ENCODE data around the gene CACNA2D4.

CACNA2D4 gene

DNA sequence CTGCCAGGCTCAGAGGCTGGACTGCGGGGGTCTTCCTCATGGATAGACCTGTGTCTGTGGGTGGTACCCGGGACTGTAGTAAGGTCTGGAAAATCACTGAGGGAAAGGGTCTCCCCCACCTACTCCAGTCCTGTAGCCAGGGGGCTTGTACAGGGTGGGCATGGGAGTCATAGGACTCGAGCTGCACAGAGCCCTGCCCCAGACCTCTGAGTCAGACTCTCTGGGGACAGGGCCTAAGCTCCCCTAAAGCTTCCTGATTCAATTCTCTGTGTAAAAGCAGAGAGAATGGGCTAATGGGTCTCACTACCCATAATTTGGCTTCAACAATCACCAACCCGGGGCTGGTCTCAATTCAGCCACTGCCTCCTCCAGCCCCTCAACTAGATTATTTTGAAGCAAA, 71.0 kb downstream of the CACNA2D4 start:
- H3K4me3 ChIP-seq (ENCODE audit: low read length): no peak overlapping the region
- TF ChIP-seq ZNF274 (IDR thresholded peaks at IDR 0.05; ENCODE audit: low read depth, low read length): no peak

GRCh38 chr12:1846421-1847405, 71.7 kb downstream of the CACNA2D4 start:
- no peak for TF ChIP-seq ZNF274 (IDR thresholded peaks at IDR 0.05; ENCODE audit: low read depth, low read length)
- no peak overlapping the region for H3K4me3 ChIP-seq (ENCODE audit: low read length)

DNA sequence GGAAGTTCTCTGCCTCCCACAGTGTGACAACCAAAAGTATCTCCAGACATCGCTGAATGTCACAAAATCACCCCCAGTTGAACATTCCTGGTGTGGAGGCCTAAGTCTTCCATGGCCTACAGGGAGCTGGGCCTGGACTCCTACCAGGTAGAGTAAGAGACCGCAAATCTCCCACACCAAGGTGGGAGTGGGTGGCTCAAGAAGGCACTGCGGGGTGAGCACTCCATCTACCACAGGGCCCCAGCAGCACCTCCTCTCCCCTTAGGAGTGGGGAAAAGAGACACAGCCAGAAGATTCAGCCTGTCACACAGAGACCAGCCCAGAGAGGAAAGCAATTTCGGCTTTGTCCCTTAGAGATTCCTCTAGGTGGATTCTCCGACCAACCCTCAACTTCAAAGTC, 72.6 kb downstream of the CACNA2D4 start:
- no peak for TF ChIP-seq ZNF274 (IDR thresholded peaks at IDR 0.05; ENCODE audit: low read depth, low read length)
- H3K4me3 ChIP-seq (ENCODE audit: low read length): no peak overlapping the region

- H3K4me3 ChIP-seq (ENCODE audit: low read length): no peak overlapping the region
- TF ChIP-seq ZNF274 (IDR thresholded peaks at IDR 0.05; ENCODE audit: low read depth, low read length): no peak
Measured at GRCh38 chr12:1845427-1845826, 73.0 kb downstream of the CACNA2D4 start.

- TF ChIP-seq ZNF274 (IDR thresholded peaks at IDR 0.05; ENCODE audit: low read depth, low read length): no peak
- H3K4me3 ChIP-seq (ENCODE audit: low read length): no peak overlapping the region
Measured at GRCh38 chr12:1844661-1845409, 73.6 kb downstream of the CACNA2D4 start.

GRCh38 chr12:1844223-1844622, 74.2 kb downstream of the CACNA2D4 start:
- H3K4me3 ChIP-seq (ENCODE audit: low read length): no peak overlapping the region
- TF ChIP-seq ZNF274 (IDR thresholded peaks at IDR 0.05; ENCODE audit: low read depth, low read length): no peak

GRCh38 chr12:1843641-1844005, 74.8 kb downstream of the CACNA2D4 start:
- no peak for TF ChIP-seq ZNF274 (IDR thresholded peaks at IDR 0.05; ENCODE audit: low read depth, low read length)
- no peak overlapping the region for H3K4me3 ChIP-seq (ENCODE audit: low read length)

DNA sequence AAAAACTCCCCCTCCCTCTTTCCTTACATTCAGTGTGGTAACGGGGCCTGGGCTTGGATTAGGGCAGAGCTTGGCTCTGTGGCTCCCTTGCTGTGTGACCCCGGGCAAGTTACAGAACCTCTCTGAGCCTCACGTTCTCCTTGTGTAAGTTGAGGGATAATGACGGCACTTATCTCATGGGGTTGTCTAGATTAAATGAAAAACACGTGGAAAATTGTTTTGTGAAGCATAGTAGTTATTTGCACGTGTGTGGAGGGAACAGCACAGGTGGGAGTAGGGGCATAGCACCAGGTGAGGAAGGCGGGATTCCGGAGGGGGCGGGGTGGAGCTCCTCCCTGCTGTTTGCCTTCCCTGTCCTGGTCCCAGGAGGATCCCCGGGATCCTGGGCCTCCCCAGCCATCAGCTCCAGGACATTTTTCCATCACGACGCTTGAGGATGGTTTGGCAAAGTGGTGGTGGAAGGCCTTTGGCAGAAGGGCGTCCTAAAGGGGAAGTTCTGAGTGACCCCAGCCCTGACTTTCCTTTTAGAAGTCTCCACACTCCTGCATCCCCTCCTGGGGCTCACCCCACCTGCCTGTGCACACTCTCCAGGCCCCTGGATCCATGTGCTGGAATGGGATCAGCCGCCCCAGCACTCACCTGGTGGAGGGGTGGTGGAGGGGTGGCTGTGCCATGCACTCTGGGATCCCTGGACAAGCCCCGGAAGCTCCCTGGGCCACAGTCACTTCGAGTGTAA, 75.4 kb downstream of the CACNA2D4 start:
- TF ChIP-seq ZNF274 (IDR thresholded peaks at IDR 0.05; ENCODE audit: low read depth, low read length): no peak
- no peak overlapping the region for H3K4me3 ChIP-seq (ENCODE audit: low read length)

DNA sequence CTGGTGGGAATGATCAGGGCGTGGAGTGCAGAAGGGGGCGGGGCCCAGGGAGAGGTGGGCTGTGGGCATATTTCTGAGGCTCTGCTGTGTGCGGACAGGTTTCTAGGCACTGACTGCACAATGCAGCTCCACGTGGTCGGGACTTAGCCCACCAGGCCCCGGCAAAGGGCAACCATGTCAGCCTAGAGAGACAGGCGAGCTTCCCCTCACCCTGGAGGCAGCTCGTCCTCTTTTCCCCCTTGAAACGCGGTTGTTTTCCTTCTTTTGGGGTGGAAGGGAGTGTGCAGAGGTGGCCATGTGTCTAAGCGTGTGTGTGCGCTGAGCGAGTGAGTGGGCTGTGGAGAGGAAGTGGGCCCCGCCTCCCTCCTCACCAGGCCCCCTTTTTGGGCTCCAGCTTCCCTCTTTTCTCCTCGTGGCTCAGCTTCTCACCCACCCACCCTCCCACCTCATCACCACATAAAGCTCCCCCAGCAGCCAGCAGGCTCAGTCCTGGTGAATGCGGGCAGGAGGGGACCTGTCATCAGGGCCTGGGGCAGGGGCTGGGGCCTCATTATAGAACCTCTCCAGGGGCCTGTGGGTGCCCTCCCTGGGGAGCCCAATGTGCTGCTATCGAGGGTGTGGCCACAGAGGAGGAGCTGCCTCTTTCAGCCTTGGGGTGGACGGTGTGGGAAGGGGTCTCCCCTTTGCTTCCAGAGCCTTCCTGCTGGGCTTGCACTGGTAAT, 76.1 kb downstream of the CACNA2D4 start:
- no peak overlapping the region for H3K4me3 ChIP-seq (ENCODE audit: low read length)
- TF ChIP-seq ZNF274 (IDR thresholded peaks at IDR 0.05; ENCODE audit: low read depth, low read length): no peak

DNA sequence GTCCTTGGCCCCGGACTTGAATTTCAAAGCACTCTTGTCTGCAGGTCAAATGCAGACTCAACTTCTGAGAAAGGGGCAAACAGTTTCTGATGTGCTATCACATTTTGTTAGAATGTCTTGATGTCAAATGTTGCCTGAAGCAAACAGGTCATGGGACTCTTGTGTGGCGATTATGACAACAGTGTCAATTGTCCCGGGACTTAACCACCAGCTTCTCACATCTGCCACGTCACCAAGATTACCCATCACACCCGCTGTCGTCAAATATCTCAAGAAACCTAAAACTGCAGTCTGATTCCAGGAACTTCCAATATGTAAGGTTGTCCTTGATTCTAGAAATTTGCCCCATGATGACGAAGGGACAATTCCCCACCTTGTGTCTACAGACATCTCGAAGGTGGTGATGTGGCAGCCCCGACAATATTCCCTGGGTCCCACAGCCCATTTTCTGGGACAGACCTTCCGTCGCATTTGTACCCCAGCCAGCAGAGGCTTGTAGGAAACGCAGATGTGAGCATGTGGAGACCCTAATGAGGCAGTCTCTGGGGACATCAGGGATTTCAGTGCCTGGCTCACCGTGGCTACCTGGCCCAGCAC, 76.8 kb downstream of the CACNA2D4 start:
- H3K4me3 ChIP-seq (ENCODE audit: low read length): no peak overlapping the region
- no peak for TF ChIP-seq ZNF274 (IDR thresholded peaks at IDR 0.05; ENCODE audit: low read depth, low read length)

DNA sequence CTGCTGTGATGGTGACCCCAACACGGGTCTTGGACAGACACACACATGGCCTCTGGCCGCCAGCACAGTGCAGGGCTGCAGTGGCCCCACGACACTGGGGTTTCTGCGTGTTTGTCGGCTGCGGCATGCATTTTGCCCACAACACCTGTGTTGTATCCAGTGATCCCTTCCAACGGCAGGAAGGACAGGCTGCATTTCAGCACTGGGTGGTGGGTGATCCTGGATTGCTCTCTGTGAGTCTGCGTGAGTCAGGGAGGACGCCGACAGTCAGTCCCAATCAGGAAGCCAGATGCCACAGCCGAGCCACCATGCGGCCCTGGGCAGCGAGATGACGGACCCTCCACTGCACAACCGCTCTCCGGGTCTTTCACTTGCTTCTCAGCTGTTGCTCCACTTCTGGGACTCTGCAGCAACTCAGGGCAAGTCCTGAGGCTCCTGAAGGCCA, 77.4 kb downstream of the CACNA2D4 start:
- no peak overlapping the region for H3K4me3 ChIP-seq (ENCODE audit: low read length)
- no peak for TF ChIP-seq ZNF274 (IDR thresholded peaks at IDR 0.05; ENCODE audit: low read depth, low read length)

- TF ChIP-seq ZNF274 (IDR thresholded peaks at IDR 0.05; ENCODE audit: low read depth, low read length): no peak
- H3K4me3 ChIP-seq (ENCODE audit: low read length): no peak overlapping the region
Measured at GRCh38 chr12:1839956-1840951, 78.2 kb downstream of the CACNA2D4 start.
